CD14-positive monocyte (primary cell): ENCODE data around the gene HSPH1. TPM values are rescaled to one million over a fixed set of nuclear protein-coding genes. Genes with fewer than 3 reads are reported as not detected.

Experiments
- DNase-seq, 3 donors: peaks; one replicate each; pipeline ENCODE4 v3.0.0-alpha.2; 2011 to 2022
- H2AFZ ChIP-seq: 2 replicates; pipeline ENCODE4 v1.6.0; 2012; ENCODE audit warnings: mild to moderate bottlenecking, low read depth, low read length, inconsistent platforms; ENCODE audit not compliant: insufficient read depth, poor library complexity, severe bottlenecking
- H3K27ac ChIP-seq, 2 donors: 1 replicate in 1 of 2; 2 replicates in 1 of 2; pipeline ENCODE4 v1.5.1; 2012 to 2013; ENCODE audit warnings: low read length in 2 of 2, control low read depth in 1 of 2, inconsistent platforms in 1 of 2, low read depth in 1 of 2, mild to moderate bottlenecking in 1 of 2
- H3K27me3 ChIP-seq, 2 donors: one replicate each; pipeline versions ENCODE4 v1.6.0 to v1.6.1; 2011 to 2013; ENCODE audit warnings: low read length in 2 of 2; ENCODE audit not compliant: control insufficient read depth in 2 of 2, insufficient read depth in 2 of 2
- H3K36me3 ChIP-seq, 2 donors: replicated peaks in 1 of 2; 1 replicate in 1 of 2; 2 replicates in 1 of 2; pipeline versions ENCODE4 v1.5.1 to v1.6.1; 2012 to 2013; ENCODE audit warnings: low read length in 2 of 2, control low read depth in 1 of 2, inconsistent platforms in 1 of 2, mild to moderate bottlenecking in 1 of 2; ENCODE audit not compliant: insufficient read depth in 2 of 2, control insufficient read depth in 1 of 2
- H3K4me1 ChIP-seq, 2 donors: 1 replicate in 1 of 2; 2 replicates in 1 of 2; pipeline versions ENCODE4 v1.5.1 to v1.6.1; 2012 to 2013; ENCODE audit warnings: low read length in 2 of 2, control low read depth in 1 of 2, inconsistent platforms in 1 of 2, mild to moderate bottlenecking in 1 of 2, moderate library complexity in 1 of 2; ENCODE audit not compliant: insufficient read depth in 2 of 2, control insufficient read depth in 1 of 2
- H3K4me2 ChIP-seq: replicated peaks from 2 replicates; pipeline ENCODE3; 2012; ENCODE audit warnings: low read length, moderate library complexity, mild to moderate bottlenecking; ENCODE audit not compliant: poor library complexity, severe bottlenecking; ENCODE audit errors: extremely low read depth
- H3K4me3 ChIP-seq, 3 experiments: fragments of 200-600 bp in 1 of 3; sonication (generic) in 1 of 3; replicated peaks in 1 of 3; 1 replicate in 2 of 3; 2 replicates in 1 of 3; pipeline ENCODE4 v1.5.1; 2011 to 2013; ENCODE audit warnings: low read length in 3 of 3, mild to moderate bottlenecking in 3 of 3, control low read depth in 2 of 3, low read depth in 2 of 3, inconsistent platforms in 1 of 3, moderate library complexity in 1 of 3
- H3K79me2 ChIP-seq: 2 replicates; pipeline ENCODE4 v1.6.0; 2012; ENCODE audit warnings: mild to moderate bottlenecking, control low read depth, inconsistent platforms, low read length, moderate library complexity; ENCODE audit not compliant: insufficient read depth
- H3K9ac ChIP-seq: 2 replicates; pipeline ENCODE4 v1.6.0; 2017; ENCODE audit warnings: low read length, mild to moderate bottlenecking; ENCODE audit not compliant: insufficient read depth, poor library complexity, severe bottlenecking
- H3K9me3 ChIP-seq, 2 donors: replicated peaks in 1 of 2; 1 replicate in 1 of 2; 2 replicates in 1 of 2; pipeline versions ENCODE4 v1.5.1 to v1.6.1; 2012 to 2013; ENCODE audit warnings: low read length in 2 of 2, control low read depth in 1 of 2; ENCODE audit not compliant: control insufficient read depth in 1 of 2, insufficient read depth in 1 of 2
- H4K20me1 ChIP-seq: 2 replicates; pipeline ENCODE4 v1.6.0; 2012; ENCODE audit warnings: mild to moderate bottlenecking, low read length, control low read depth, moderate library complexity; ENCODE audit not compliant: insufficient read depth
- H3K27ac Mint-ChIP-seq, 7 donors: one replicate each; pipeline ENCODE4 v1.8.0; 2020; ENCODE audit warnings: mild to moderate bottlenecking in 7 of 7, mixed read lengths in 7 of 7, moderate library complexity in 6 of 7, inconsistent platforms in 2 of 7
- H3K27me3 Mint-ChIP-seq, 3 donors: one replicate each; pipeline ENCODE4 v1.8.0; 2021 to 2022; ENCODE audit warnings: low read depth in 3 of 3, mild to moderate bottlenecking in 3 of 3, mixed read lengths in 3 of 3, moderate library complexity in 3 of 3, inconsistent platforms in 1 of 3
- H3K36me3 Mint-ChIP-seq, 2 donors: one replicate each; pipeline ENCODE4 v1.8.0; 2020; ENCODE audit warnings: mixed read lengths in 2 of 2, inconsistent platforms in 1 of 2, mild to moderate bottlenecking in 1 of 2
- H3K4me1 Mint-ChIP-seq: one replicate; pipeline ENCODE4 v1.8.0; 2020; ENCODE audit warnings: mild to moderate bottlenecking, mixed read lengths
- H3K4me3 Mint-ChIP-seq, 2 donors: one replicate each; pipeline ENCODE4 v1.8.0; 2020; ENCODE audit warnings: mild to moderate bottlenecking in 2 of 2, mixed read lengths in 2 of 2, moderate library complexity in 1 of 2
- H3K9me3 Mint-ChIP-seq, 7 donors: one replicate each; pipeline ENCODE4 v1.8.0; 2020 to 2022; ENCODE audit warnings: mixed read lengths in 7 of 7, mild to moderate bottlenecking in 6 of 7, moderate library complexity in 6 of 7, inconsistent platforms in 2 of 7
- CTCF ChIP-seq: fragments of 200-600 bp; IDR thresholded peaks from one replicate; pipeline ENCODE4 v1.8.0; 2022; ENCODE audit warnings: antibody characterized with exemption, mild to moderate bottlenecking
- WGBS: methylation state at CpG from one replicate; pipeline ENCODE4 v1.1.5; 2013; ENCODE audit warnings: missing lambda C conversion rate; ENCODE audit not compliant: insufficient coverage; 5-methylcytosine and 5-hydroxymethylcytosine counted together
- intact Hi-C, 2 donors: fragments of 100-400 bp; cut with micrococcal nuclease; formaldehyde crosslinking; loops; one replicate each; pipeline versions ENCODE4 v1.15.0 to v1.15.1; 2023
- polyA plus RNA-seq, 3 donors: library from polyadenylated mRNA; depleted of rRNA in 1 of 3; unstranded in 2 of 3; stranded (reverse) in 1 of 3; fragments of 300-500 nt in 2 of 3; fragments of >200 nt in 1 of 3; fragmentation: Illumina TruSeq in 2 of 3; gene quantifications; 1 replicate in 2 of 3; 2 replicates in 1 of 3; pipeline ENCODE4 v1.2.3, GENCODE V29; 2012 to 2021

HSPH1 gene
- polyA plus RNA-seq, 3 donors, result 7.4 to 11.3 (median 9.1) TPM

- H3K27ac ChIP-seq, result no peak overlapping the region
- H3K4me1 Mint-ChIP-seq, result peaks cover 15% of the 10 kb centered on the region
- H2AFZ ChIP-seq, result no peak overlapping the region
- H3K79me2 ChIP-seq, result no peaks in the 10 kb centered on the region
- no peaks in the 10 kb centered on the region for H3K9me3 ChIP-seq
- H3K36me3 Mint-ChIP-seq, result no peaks in the 10 kb centered on the region
- peaks cover 0 to 2% (median 0%) of the 10 kb centered on the region in 7 donors for H3K9me3 Mint-ChIP-seq
- H3K36me3 ChIP-seq, result no peaks in the 10 kb centered on the region
- intact Hi-C loops, result no loop called here
- H3K27me3 ChIP-seq, result no peaks in the 10 kb centered on the region
- H3K27ac Mint-ChIP-seq, result no peak overlapping the region
- no peak for TF ChIP-seq CTCF
- H3K4me1 ChIP-seq, result no peaks in the 10 kb centered on the region
- H3K27me3 Mint-ChIP-seq, result peaks cover 4 to 9% (median 9%) of the 10 kb centered on the region in 3 donors
- no peak overlapping the region for H3K9ac ChIP-seq
- no peak overlapping the region for H3K4me2 ChIP-seq
- DNase-seq, result no peak
- no peak overlapping the region for H3K4me3 Mint-ChIP-seq
- H4K20me1 ChIP-seq, result no peaks in the 10 kb centered on the region
- 84% methylated on average over 3 of the region's 3 CpGs for WGBS
- H3K4me3 ChIP-seq, result no peak overlapping the region
Observed at GRCh38 chr13:31089649-31090048, 72.1 kb downstream of the HSPH1 start.

- Histone ChIP-seq H2AFZ (no peak overlapping the region), H3K4me2 (no peak overlapping the region), H3K27me3 (no peaks in the 10 kb centered on the region), H3K9ac (no peak overlapping the region), H3K27ac (no peak overlapping the region), H3K79me2 (no peaks in the 10 kb centered on the region), H4K20me1 (no peaks in the 10 kb centered on the region), H3K9me3 (no peaks in the 10 kb centered on the region), H3K4me3 (no peak overlapping the region), H3K4me1 (no peaks in the 10 kb centered on the region), H3K36me3 (no peaks in the 10 kb centered on the region)
- Mint-ChIP-seq H3K27me3 (peaks cover 4 to 14% (median 12%) of the 10 kb centered on the region in 3 donors), H3K36me3 (no peaks in the 10 kb centered on the region), H3K9me3 (peaks cover 0 to 2% (median 0%) of the 10 kb centered on the region in 7 donors), H3K4me1 (peaks cover 15% of the 10 kb centered on the region), H3K4me3 (no peak overlapping the region), H3K27ac (no peak overlapping the region)
- intact Hi-C loops, result no loop called here
- no peak for DNase-seq
- 82% methylated on average over 5 of the region's 8 CpGs for WGBS
- TF ChIP-seq CTCF, result no peak
Observed at GRCh38 chr13:31088826-31089420, 72.8 kb downstream of the HSPH1 start.

Other genes with a start within 250 kb of the HSPH1 start
- not detected for gene TEX26, start 229.2 kb downstream of the HSPH1 start, polyA plus RNA-seq
- gene B3GLCT, start 38.1 kb upstream of the HSPH1 start, polyA plus RNA-seq, result 1 to 10 TPM in 2 of 3 donors, under 1 TPM in 1; 0.63 to 2.0 (median 2.0) TPM